8988T (cell line): ENCODE results near the gene ADARB2.

Experiments used
- DNase-seq: peaks from one replicate; pipeline ENCODE4 v3.0.0; 2011

The ADARB2 gene

GRCh38 chr10:1679821-1680650 lies 57.3 kb downstream of the ADARB2 start:
- no peak for DNase-seq

- DNase-seq, result no peak
Measured at GRCh38 chr10:1678084-1678483, 59.2 kb downstream of the ADARB2 start.

- no peak for DNase-seq
Measured at GRCh38 chr10:1677307-1677939, 59.9 kb downstream of the ADARB2 start.

GRCh38 chr10:1674501-1674900 lies 62.8 kb downstream of the ADARB2 start:
- DNase-seq, result no peak

- DNase-seq, result no peak
Measured at GRCh38 chr10:1673568-1674345, 63.6 kb downstream of the ADARB2 start.

GRCh38 chr10:1672001-1672781 lies 65.1 kb downstream of the ADARB2 start:
- DNase-seq, result no peak

GRCh38 chr10:1671366-1672000 lies 65.8 kb downstream of the ADARB2 start:
- no peak for DNase-seq

GRCh38 chr10:1670541-1671365 lies 66.6 kb downstream of the ADARB2 start:
- DNase-seq, result no peak

GRCh38 chr10:1669433-1669832 lies 67.9 kb downstream of the ADARB2 start:
- no peak for DNase-seq

GRCh38 chr10:1668399-1668798 lies 68.9 kb downstream of the ADARB2 start:
- DNase-seq, result no peak

- no peak for DNase-seq
Measured at GRCh38 chr10:1667392-1667791, 69.9 kb downstream of the ADARB2 start.

GRCh38 chr10:1666147-1666546 lies 71.2 kb downstream of the ADARB2 start:
- no peak for DNase-seq

GRCh38 chr10:1665681-1666080 lies 71.6 kb downstream of the ADARB2 start:
- no peak for DNase-seq

GRCh38 chr10:1665021-1665661 lies 72.2 kb downstream of the ADARB2 start:
- no peak for DNase-seq

GRCh38 chr10:1664333-1664964 lies 72.9 kb downstream of the ADARB2 start:
- no peak for DNase-seq

- DNase-seq, result no peak
Measured at GRCh38 chr10:1663226-1663625, 74.1 kb downstream of the ADARB2 start.

GRCh38 chr10:1662438-1663025 lies 74.8 kb downstream of the ADARB2 start:
- no peak for DNase-seq

- DNase-seq, result no peak
Measured at GRCh38 chr10:1661859-1662437, 75.4 kb downstream of the ADARB2 start.

GRCh38 chr10:1661416-1661815 lies 75.9 kb downstream of the ADARB2 start:
- no peak for DNase-seq

- DNase-seq, result no peak
Measured at GRCh38 chr10:1660815-1661214, 76.5 kb downstream of the ADARB2 start.
